Esophagus muscularis mucosa (tissue), 4 donors: ENCODE data around the gene MOB3B. TPM values are rescaled to one million over a fixed set of nuclear protein-coding genes. Genes with fewer than 3 reads are reported as not detected.

ENCODE experiments used
- DNase-seq: peaks from one replicate; pipeline ENCODE4 v3.0.0-alpha.2; 2017; ENCODE audit errors: extremely low spot score
- H3K27ac ChIP-seq, 4 donors: fragments of 200-600 bp; sonication (generic); replicated peaks in 1 of 4; 1 replicate in 3 of 4; 2 replicates in 1 of 4; pipeline ENCODE4 v1.5.1; 2016 to 2019; ENCODE audit warnings: mild to moderate bottlenecking in 1 of 4
- H3K27me3 ChIP-seq, 4 donors: fragments of 200-600 bp; sonication (generic); one replicate each; pipeline versions ENCODE4 v1.5.1 to v1.6.0; 2016 to 2019
- H3K36me3 ChIP-seq, 4 donors: fragments of 200-600 bp; sonication (generic); one replicate each; pipeline ENCODE4 v1.5.1; 2016 to 2019
- H3K4me1 ChIP-seq, 4 donors: fragments of 200-600 bp; sonication (generic); one replicate each; pipeline ENCODE4 v1.5.1; 2016 to 2019
- H3K4me3 ChIP-seq, 4 donors: fragments of 200-600 bp; sonication (generic); 1 replicate in 2 of 4; 2 replicates in 2 of 4; pipeline ENCODE4 v1.5.1; 2016 to 2019; ENCODE audit warnings: mild to moderate bottlenecking in 4 of 4, moderate library complexity in 1 of 4
- H3K9me3 ChIP-seq, 4 donors: fragments of 200-600 bp; sonication (generic); 1 replicate in 3 of 4; 2 replicates in 1 of 4; pipeline ENCODE4 v1.5.1; 2016 to 2019
- CTCF ChIP-seq, 3 experiments: fragments of 200-600 bp in 2 of 3; fragments of 450-650 bp in 1 of 3; sonication (generic) in 2 of 3; IDR thresholded peaks; one replicate each; pipeline ENCODE4 v1.5.1; 2017 to 2019; ENCODE audit warnings: antibody characterized with exemption in 3 of 3, mild to moderate bottlenecking in 2 of 3, moderate library complexity in 1 of 3
- EP300 ChIP-seq: sonication (generic); formaldehyde crosslinking; IDR thresholded peaks from one replicate; pipeline ENCODE4 v1.6.1; 2017; ENCODE audit warnings: antibody characterized with exemption
- POLR2A ChIP-seq: fragments of 450-650 bp; IDR thresholded peaks from one replicate; pipeline ENCODE4 v1.6.1; 2017; ENCODE audit warnings: antibody characterized with exemption, moderate library complexity, mild to moderate bottlenecking, low read depth
- POLR2AphosphoS5 ChIP-seq, 2 donors: sonication (generic); formaldehyde crosslinking; IDR thresholded peaks; one replicate each; pipeline ENCODE4 v1.6.1; 2017; ENCODE audit warnings: antibody characterized with exemption in 2 of 2
- WGBS: methylation state at CpG from one replicate; pipeline ENCODE4 v1.1.5; 2018; 5-methylcytosine and 5-hydroxymethylcytosine counted together
- intact Hi-C: fragments of 100-400 bp; cut with DNase I; formaldehyde crosslinking; loops from one replicate; pipeline ENCODE4 v1.15.1; 2023
- total RNA-seq, 4 donors: library from RNA; depleted of rRNA; stranded (reverse); fragments of >200 nt; gene quantifications; one replicate each; pipeline versions ENCODE4 v1.1.0 to v1.2.1, GENCODE V29; 2016

The MOB3B gene
- total RNA-seq, 4 donors from 2014 or later: 7.6 to 11.6 (median 9.5) TPM

GRCh38 chr9:27341545-27342294 lies 187.9 kb downstream of the MOB3B start:
- TF ChIP-seq POLR2A: no peak
- TF ChIP-seq CTCF (IDR thresholded peaks at IDR 0.05): no peak
- no peak for TF ChIP-seq POLR2AphosphoS5 (IDR thresholded peaks at IDR 0.05)
- no peak for TF ChIP-seq EP300
- intact Hi-C loops: no loop called here
- Histone ChIP-seq H3K4me1 (peaks cover 28 to 57% (median 47%) of the 10 kb centered on the region in 4 donors), H3K27ac (peak overlapping the region; percentile 0 to 36 (median 26)), H3K36me3 (no peaks in the 10 kb centered on the region), H3K4me3 (no peak overlapping the region), H3K27me3 (no peaks in the 10 kb centered on the region), H3K9me3 (no peaks in the 10 kb centered on the region)
- 84% methylated on average over 9 of the region's 9 CpGs for WGBS
- peak; percentile 74 for DNase-seq

- intact Hi-C loops: no loop called here
- WGBS: 71% methylated on average over 7 of the region's 7 CpGs
Measured at GRCh38 chr9:27340961-27341511, 188.6 kb downstream of the MOB3B start.

GRCh38 chr9:27340285-27340674 lies 189.3 kb downstream of the MOB3B start:
- Histone ChIP-seq H3K36me3 (no peaks in the 10 kb centered on the region), H3K9me3 (no peaks in the 10 kb centered on the region), H3K27me3 (no peaks in the 10 kb centered on the region), H3K27ac (peak overlapping the region; percentile 29 to 62 (median 60)), H3K4me1 (peaks cover 28 to 57% (median 47%) of the 10 kb centered on the region in 4 donors), H3K4me3 (no peak overlapping the region)
- intact Hi-C loops: no loop called here
- DNase-seq: peak; percentile 70
- TF ChIP-seq EP300 (no peak), POLR2AphosphoS5 (IDR thresholded peaks at IDR 0.05) (no peak), CTCF (IDR thresholded peaks at IDR 0.05) (no peak), POLR2A (no peak)
- 66% methylated on average over 5 of the region's 5 CpGs for WGBS

More at GRCh38 chr9:27340961-27341511, 188.6 kb downstream of the MOB3B start:
- peaks cover 28 to 57% (median 47%) of the 10 kb centered on the region in 4 donors for H3K4me1 ChIP-seq
- no peaks in the 10 kb centered on the region for H3K27me3 ChIP-seq
- DNase-seq: no peak
- no peaks in the 10 kb centered on the region for H3K9me3 ChIP-seq
- H3K4me3 ChIP-seq: no peak overlapping the region
- TF ChIP-seq EP300: no peak
- no peak for TF ChIP-seq POLR2AphosphoS5 (IDR thresholded peaks at IDR 0.05)
- TF ChIP-seq POLR2A: no peak
- TF ChIP-seq CTCF (IDR thresholded peaks at IDR 0.05): no peak
- H3K36me3 ChIP-seq: no peaks in the 10 kb centered on the region
- peak overlapping the region in 3 of 4 donors; percentile 26 to 62 (median 36) for H3K27ac ChIP-seq

GRCh38 chr9:27339661-27340284 lies 189.8 kb downstream of the MOB3B start:
- peak; percentile 45 for DNase-seq
- 49% methylated on average over 11 of the region's 11 CpGs for WGBS
- Histone ChIP-seq H3K36me3 (no peaks in the 10 kb centered on the region), H3K9me3 (no peaks in the 10 kb centered on the region), H3K4me1 (peaks cover 28 to 57% (median 47%) of the 10 kb centered on the region in 4 donors), H3K27ac (peak overlapping the region; percentile 29 to 62 (median 60)), H3K4me3 (no peak overlapping the region), H3K27me3 (no peaks in the 10 kb centered on the region)
- intact Hi-C loops: no loop called here
- TF ChIP-seq EP300 (no peak), CTCF (IDR thresholded peaks at IDR 0.05) (no peak), POLR2A (no peak), POLR2AphosphoS5 (IDR thresholded peaks at IDR 0.05) (no peak)
